DND-41 (cell line): ENCODE measurements around the gene RRP36.

Experiments used
- ATAC-seq: fragments of 200-7000 bp; cut with Tn5 transposase; 3 replicates; pipeline ENCODE4 v1.9.1; 2021; ENCODE audit warnings: low read depth; ENCODE audit not compliant: insufficient read depth
- DNase-seq: peaks from one replicate; pipeline ENCODE4 v3.0.0-alpha.2; 2020
- H2AFZ ChIP-seq: 2 replicates; pipeline ENCODE4 v1.6.0; 2012; ENCODE audit warnings: low read depth, low read length
- H3K27ac ChIP-seq: 2 replicates; pipeline ENCODE4 v1.5.1; 2012; ENCODE audit warnings: low read length, inconsistent platforms
- H3K27me3 ChIP-seq: fragments of 200-600 bp; sonication (generic); 2 replicates; pipeline ENCODE4 v1.6.0; 2012; ENCODE audit warnings: low read length, mild to moderate bottlenecking, inconsistent platforms; ENCODE audit not compliant: insufficient read depth, poor library complexity
- H3K36me3 ChIP-seq: 2 replicates; pipeline ENCODE4 v1.5.1; 2012; ENCODE audit warnings: low read length, inconsistent platforms; ENCODE audit not compliant: insufficient read depth
- H3K4me1 ChIP-seq: 2 replicates; pipeline ENCODE4 v1.5.1; 2012; ENCODE audit warnings: mild to moderate bottlenecking, low read length; ENCODE audit not compliant: insufficient read depth
- H3K4me2 ChIP-seq: 2 replicates; pipeline ENCODE4 v1.6.0; 2012; ENCODE audit warnings: mild to moderate bottlenecking, moderate library complexity, low read length, inconsistent platforms; ENCODE audit not compliant: insufficient read depth
- H3K4me3 ChIP-seq, 2 experiments: fragments of 200-600 bp in 1 of 2; shearing (Covaris generic) in 1 of 2; 2 replicates each; pipeline ENCODE4 v1.5.1; 2012 to 2016; ENCODE audit warnings: inconsistent platforms in 2 of 2, low read length in 2 of 2, mild to moderate bottlenecking in 2 of 2, low read depth in 1 of 2, moderate library complexity in 1 of 2
- H3K79me2 ChIP-seq: 2 replicates; pipeline ENCODE4 v1.6.0; 2012; ENCODE audit warnings: low read length, inconsistent platforms; ENCODE audit not compliant: insufficient read depth
- H3K9ac ChIP-seq: 2 replicates; pipeline ENCODE4 v1.6.0; 2012; ENCODE audit warnings: low read depth, mild to moderate bottlenecking, inconsistent platforms, low read length, moderate library complexity
- H3K9me3 ChIP-seq: 2 replicates; pipeline ENCODE4 v1.5.1; 2012; ENCODE audit warnings: low read length, moderate library complexity, mild to moderate bottlenecking, inconsistent platforms; ENCODE audit not compliant: insufficient read depth, severe bottlenecking
- H4K20me1 ChIP-seq: 2 replicates; pipeline ENCODE4 v1.6.0; 2012; ENCODE audit warnings: low read length; ENCODE audit not compliant: insufficient read depth
- CTCF ChIP-seq: IDR thresholded peaks from 2 replicates; pipeline ENCODE4 v1.5.1; 2012; ENCODE audit warnings: borderline replicate concordance, low read length, moderate library complexity, mild to moderate bottlenecking; ENCODE audit not compliant: poor library complexity, severe bottlenecking; ENCODE audit errors: extremely low read depth
- EZH2 ChIP-seq: IDR thresholded peaks from 3 replicates; pipeline ENCODE4 v1.6.1; 2012; ENCODE audit warnings: borderline replicate concordance, low read depth, mild to moderate bottlenecking, moderate library complexity, low read length, inconsistent platforms; ENCODE audit not compliant: severe bottlenecking

RRP36 gene

GRCh38 chr6:43047998-43048397 is 26.6 kb downstream of the RRP36 start:
- peaks cover 57% of the 10 kb centered on the region for H3K36me3 ChIP-seq
- TF ChIP-seq EZH2: no peak
- TF ChIP-seq CTCF: no peak

GRCh38 chr6:43050981-43051380 is 29.6 kb downstream of the RRP36 start:
- TF ChIP-seq EZH2 (no peak), CTCF (no peak)
- peaks cover 42% of the 10 kb centered on the region for H3K36me3 ChIP-seq
- no peak overlapping the region for H3K27ac ChIP-seq
- no peak overlapping the region; the same call in 1 of the 2 replicates for H3K9ac ChIP-seq
- H4K20me1 ChIP-seq: no peaks in the 10 kb centered on the region
- ATAC-seq: no peak
- H3K4me1 ChIP-seq: peaks cover 37% of the 10 kb centered on the region
- H3K27me3 ChIP-seq: no peaks in the 10 kb centered on the region
- peak overlapping the region; percentile 95; the same call in 1 of the 2 replicates for H3K4me2 ChIP-seq
- H3K79me2 ChIP-seq: peaks cover 19% of the 10 kb centered on the region
- no peaks in the 10 kb centered on the region for H3K9me3 ChIP-seq
- H3K4me3 ChIP-seq: no peak overlapping the region
- DNase-seq: no peak
- no peak overlapping the region for H2AFZ ChIP-seq

More at GRCh38 chr6:43047998-43048397, 26.6 kb downstream of the RRP36 start:
- H2AFZ ChIP-seq: no peak overlapping the region
- no peaks in the 10 kb centered on the region for H3K27me3 ChIP-seq
- H3K9me3 ChIP-seq: no peaks in the 10 kb centered on the region
- peaks cover 10% of the 10 kb centered on the region for H3K79me2 ChIP-seq
- H4K20me1 ChIP-seq: no peaks in the 10 kb centered on the region
- no peak overlapping the region for H3K4me3 ChIP-seq
- H3K27ac ChIP-seq: no peak overlapping the region
- H3K9ac ChIP-seq: no peak overlapping the region
- peaks cover 23% of the 10 kb centered on the region for H3K4me1 ChIP-seq
- DNase-seq (no peak), ATAC-seq (no peak)
- H3K4me2 ChIP-seq: no peak overlapping the region

- Histone ChIP-seq H3K9ac (peak overlapping the region; percentile 88), H2AFZ (no peak overlapping the region), H3K4me3 (peak overlapping the region in 1 of 2 experiments; percentile 85; a peak in 2 of 4 replicates), H3K4me1 (peaks cover 37% of the 10 kb centered on the region), H3K27me3 (no peaks in the 10 kb centered on the region), H3K36me3 (peaks cover 32% of the 10 kb centered on the region), H3K79me2 (peaks cover 19% of the 10 kb centered on the region), H3K9me3 (no peaks in the 10 kb centered on the region), H4K20me1 (no peaks in the 10 kb centered on the region), H3K4me2 (peak overlapping the region; percentile 95), H3K27ac (peak overlapping the region; percentile 84)
- no peak for DNase-seq
- no peak for ATAC-seq
- TF ChIP-seq EZH2: no peak
- TF ChIP-seq CTCF: no peak
Measured at GRCh38 chr6:43052225-43052841, 30.9 kb downstream of the RRP36 start.
